ENCODE data around the gene NPAS3.
A peak's percentile ranks its signal among the peaks of the same experiment; 100 is the strongest.

NPAS3 gene

GRCh38 chr14:33756833-33757232 lies 818.2 kb downstream of the NPAS3 start:
- no peak for DNase-seq (ENCODE audit: low read depth)

GRCh38 chr14:33758547-33758946 lies 819.9 kb downstream of the NPAS3 start:
- DNase-seq (ENCODE audit: low read depth), result no peak

- DNase-seq (ENCODE audit: low read depth), result no peak
These were observed 823.6 kb downstream of the NPAS3 start for GRCh38 chr14:33762161-33762851.

- no peak for DNase-seq (ENCODE audit: low read depth)
These were observed 826.4 kb downstream of the NPAS3 start for GRCh38 chr14:33764876-33765650.

- DNase-seq (ENCODE audit: low read depth), result no peak
These were observed 829.1 kb downstream of the NPAS3 start for GRCh38 chr14:33767586-33768457.

GRCh38 chr14:33768458-33768830 lies 829.8 kb downstream of the NPAS3 start:
- no peak for DNase-seq (ENCODE audit: low read depth)

GRCh38 chr14:33773205-33774030 lies 834.7 kb downstream of the NPAS3 start:
- DNase-seq (ENCODE audit: low read depth), result no peak

GRCh38 chr14:33774161-33774560 lies 835.5 kb downstream of the NPAS3 start:
- no peak for DNase-seq (ENCODE audit: low read depth)

GRCh38 chr14:33774723-33775470 lies 836.2 kb downstream of the NPAS3 start:
- no peak for DNase-seq (ENCODE audit: low read depth)

- DNase-seq (ENCODE audit: low read depth), result no peak
These were observed 838.2 kb downstream of the NPAS3 start for GRCh38 chr14:33776871-33777270.

GRCh38 chr14:33777681-33778080 lies 839.0 kb downstream of the NPAS3 start:
- DNase-seq (ENCODE audit: low read depth), result no peak

GRCh38 chr14:33780035-33780434 lies 841.4 kb downstream of the NPAS3 start:
- DNase-seq (ENCODE audit: low read depth), result no peak

- no peak for DNase-seq (ENCODE audit: low read depth)
These were observed 842.6 kb downstream of the NPAS3 start for GRCh38 chr14:33781236-33781635.

GRCh38 chr14:33782923-33783322 lies 844.2 kb downstream of the NPAS3 start:
- DNase-seq (ENCODE audit: low read depth), result no peak

GRCh38 chr14:33786091-33786825 lies 847.6 kb downstream of the NPAS3 start:
- no peak for DNase-seq (ENCODE audit: low read depth)

GRCh38 chr14:33788161-33788560 lies 849.5 kb downstream of the NPAS3 start:
- no peak for DNase-seq (ENCODE audit: low read depth)

- no peak for DNase-seq (ENCODE audit: low read depth)
These were observed 852.3 kb downstream of the NPAS3 start for GRCh38 chr14:33790996-33791395.

GRCh38 chr14:33792009-33792719 lies 853.5 kb downstream of the NPAS3 start:
- DNase-seq (ENCODE audit: low read depth), result no peak

- peak; percentile 41 for DNase-seq (ENCODE audit: low read depth)
These were observed 854.2 kb downstream of the NPAS3 start for GRCh38 chr14:33792720-33793368.
